Peyer's patch (tissue), 4 donors: ENCODE data around the gene SLX9. TPM values are rescaled to one million over a fixed set of nuclear protein-coding genes. Genes with fewer than 3 reads are reported as not detected.

Source experiments
- DNase-seq, 3 donors: peaks; one replicate each; pipeline ENCODE4 v3.0.0-alpha.2; 2017 to 2019
- H3K27ac ChIP-seq, 4 donors: fragments of 200-600 bp; sonication (generic); one replicate each; pipeline ENCODE4 v1.5.1; 2016 to 2019
- H3K27me3 ChIP-seq, 2 donors: fragments of 200-600 bp; sonication (generic); one replicate each; pipeline ENCODE4 v1.5.1; 2019
- H3K36me3 ChIP-seq, 3 donors: fragments of 200-600 bp; sonication (generic); one replicate each; pipeline ENCODE4 v1.5.1; 2016 to 2019
- H3K4me1 ChIP-seq, 4 donors: fragments of 200-600 bp; sonication (generic); one replicate each; pipeline ENCODE4 v1.5.1; 2016 to 2019
- H3K4me3 ChIP-seq, 4 donors: fragments of 200-600 bp; sonication (generic); 1 replicate in 3 of 4; 2 replicates in 1 of 4; pipeline ENCODE4 v1.5.1; 2016 to 2019; ENCODE audit warnings: mild to moderate bottlenecking in 1 of 4
- H3K9me3 ChIP-seq, 4 donors: fragments of 200-600 bp; sonication (generic); one replicate each; pipeline ENCODE4 v1.5.1; 2016 to 2019; ENCODE audit warnings: mild to moderate bottlenecking in 1 of 4
- POLR2A ChIP-seq, 2 donors: fragments of 450-650 bp; IDR thresholded peaks; one replicate each; pipeline ENCODE4 v1.5.1; 2017; ENCODE audit warnings: antibody characterized with exemption in 2 of 2, mild to moderate bottlenecking in 2 of 2, moderate library complexity in 2 of 2
- total RNA-seq, 4 donors: library from RNA; depleted of rRNA; stranded (reverse); fragments of >200 nt; gene quantifications; one replicate each; pipeline ENCODE4 v1.1.0, GENCODE V29; 2016
- TF ChIP-seq, protein P1 (sequence below), 6 experiments: fragments of 450-650 bp in 4 of 6; fragments of 200-600 bp in 2 of 6; sonication (generic) in 1 of 6; IDR thresholded peaks; one replicate each; pipeline ENCODE4 v1.5.1; 2017 to 2019; ENCODE audit warnings: antibody characterized with exemption in 6 of 6, mild to moderate bottlenecking in 3 of 6, moderate library complexity in 1 of 6

The SLX9 gene
- total RNA-seq, 4 donors from 2014 or later: 7.8 to 10.5 (median 10.0) TPM; not detected in 1

DNA sequence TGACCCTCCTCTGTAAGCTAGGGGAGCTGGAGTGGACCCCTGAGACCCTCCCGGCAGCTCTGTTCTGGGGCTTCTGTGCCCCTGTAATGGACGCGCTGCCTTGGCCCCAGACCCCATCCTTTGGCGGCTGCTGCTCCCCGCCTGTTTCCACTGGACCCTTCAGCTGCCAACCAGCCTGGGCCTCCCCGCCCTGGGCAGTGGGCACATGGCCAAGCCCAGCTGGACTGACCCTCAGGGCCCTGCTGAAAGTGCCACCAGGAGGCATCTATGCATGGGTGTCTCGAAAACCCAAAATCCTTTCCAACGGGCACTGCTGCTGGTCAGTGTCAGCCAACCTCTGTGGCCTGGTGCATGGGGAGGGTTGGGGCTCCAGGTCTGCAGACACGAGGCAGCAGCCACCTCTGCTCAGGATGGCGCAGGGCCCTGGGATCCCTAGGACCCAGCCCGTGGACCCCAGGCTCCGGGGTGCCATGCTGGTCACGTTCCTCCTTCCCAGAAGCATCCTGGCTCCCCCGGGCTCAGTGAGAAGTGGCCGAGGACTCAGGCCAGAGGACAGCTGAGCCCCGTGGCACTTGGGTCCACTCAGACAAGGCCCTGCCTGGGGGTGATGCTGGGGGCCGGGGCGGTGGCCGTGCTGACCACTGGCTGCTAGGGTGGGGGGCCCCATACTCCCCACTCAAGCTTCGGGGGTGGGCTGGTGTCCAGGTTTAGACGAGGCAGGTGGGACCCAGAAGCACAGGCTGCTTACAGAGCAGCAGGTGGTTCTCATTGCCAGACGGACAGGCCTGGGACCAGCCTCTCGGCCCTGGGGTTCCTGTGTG lies 46.9 kb downstream of the SLX9 start:
- Histone ChIP-seq H3K27ac (no peak overlapping the region), H3K36me3 (no peaks in the 10 kb centered on the region), H3K27me3 (no peaks in the 10 kb centered on the region), H3K4me3 (no peak overlapping the region), H3K9me3 (no peaks in the 10 kb centered on the region), H3K4me1 (no peaks in the 10 kb centered on the region)
- TF ChIP-seq, protein P1, sequence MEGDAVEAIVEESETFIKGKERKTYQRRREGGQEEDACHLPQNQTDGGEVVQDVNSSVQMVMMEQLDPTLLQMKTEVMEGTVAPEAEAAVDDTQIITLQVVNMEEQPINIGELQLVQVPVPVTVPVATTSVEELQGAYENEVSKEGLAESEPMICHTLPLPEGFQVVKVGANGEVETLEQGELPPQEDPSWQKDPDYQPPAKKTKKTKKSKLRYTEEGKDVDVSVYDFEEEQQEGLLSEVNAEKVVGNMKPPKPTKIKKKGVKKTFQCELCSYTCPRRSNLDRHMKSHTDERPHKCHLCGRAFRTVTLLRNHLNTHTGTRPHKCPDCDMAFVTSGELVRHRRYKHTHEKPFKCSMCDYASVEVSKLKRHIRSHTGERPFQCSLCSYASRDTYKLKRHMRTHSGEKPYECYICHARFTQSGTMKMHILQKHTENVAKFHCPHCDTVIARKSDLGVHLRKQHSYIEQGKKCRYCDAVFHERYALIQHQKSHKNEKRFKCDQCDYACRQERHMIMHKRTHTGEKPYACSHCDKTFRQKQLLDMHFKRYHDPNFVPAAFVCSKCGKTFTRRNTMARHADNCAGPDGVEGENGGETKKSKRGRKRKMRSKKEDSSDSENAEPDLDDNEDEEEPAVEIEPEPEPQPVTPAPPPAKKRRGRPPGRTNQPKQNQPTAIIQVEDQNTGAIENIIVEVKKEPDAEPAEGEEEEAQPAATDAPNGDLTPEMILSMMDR (IDR thresholded peaks at IDR 0.05): no peak
- TF ChIP-seq POLR2A (IDR thresholded peaks at IDR 0.05): no peak
- no peak for DNase-seq

DNA sequence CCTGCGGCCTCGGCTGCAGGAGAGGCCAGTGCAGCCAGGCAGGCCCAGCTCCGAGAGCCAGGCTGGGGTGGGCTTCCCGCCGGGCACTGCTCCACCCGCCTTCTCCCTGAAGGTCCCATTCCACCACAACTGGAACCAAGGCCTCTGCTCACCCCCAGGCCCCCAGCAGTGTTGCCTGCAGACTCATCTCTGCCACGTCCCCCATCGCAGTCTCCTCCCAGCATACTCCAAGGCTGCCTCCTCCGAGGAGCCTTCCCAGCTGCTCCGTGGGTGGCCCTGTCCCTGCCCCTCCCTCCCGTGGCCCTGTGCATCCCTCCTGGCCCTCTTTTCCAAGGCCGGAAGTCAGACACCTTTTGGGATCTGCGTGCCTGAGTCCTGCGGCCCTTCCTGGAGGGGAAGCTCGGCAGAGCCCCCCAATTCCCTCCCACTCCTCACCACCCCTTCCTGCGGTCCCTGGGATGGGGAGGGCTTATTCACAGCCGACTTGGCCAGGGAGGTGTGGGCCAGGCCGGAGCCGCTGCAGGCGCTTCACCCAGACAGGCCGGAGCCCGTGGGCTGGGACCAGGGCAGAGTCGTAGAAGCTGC lies 47.6 kb downstream of the SLX9 start:
- H3K4me3 ChIP-seq: no peak overlapping the region
- H3K27me3 ChIP-seq: no peaks in the 10 kb centered on the region
- DNase-seq: no peak
- H3K27ac ChIP-seq: no peak overlapping the region
- peaks cover 0 to 3% (median 0%) of the 10 kb centered on the region in 4 donors for H3K4me1 ChIP-seq
- no peaks in the 10 kb centered on the region for H3K36me3 ChIP-seq
- no peaks in the 10 kb centered on the region for H3K9me3 ChIP-seq
- TF ChIP-seq, protein P1 (IDR thresholded peaks at IDR 0.05): no peak
- no peak for TF ChIP-seq POLR2A (IDR thresholded peaks at IDR 0.05)

DNA sequence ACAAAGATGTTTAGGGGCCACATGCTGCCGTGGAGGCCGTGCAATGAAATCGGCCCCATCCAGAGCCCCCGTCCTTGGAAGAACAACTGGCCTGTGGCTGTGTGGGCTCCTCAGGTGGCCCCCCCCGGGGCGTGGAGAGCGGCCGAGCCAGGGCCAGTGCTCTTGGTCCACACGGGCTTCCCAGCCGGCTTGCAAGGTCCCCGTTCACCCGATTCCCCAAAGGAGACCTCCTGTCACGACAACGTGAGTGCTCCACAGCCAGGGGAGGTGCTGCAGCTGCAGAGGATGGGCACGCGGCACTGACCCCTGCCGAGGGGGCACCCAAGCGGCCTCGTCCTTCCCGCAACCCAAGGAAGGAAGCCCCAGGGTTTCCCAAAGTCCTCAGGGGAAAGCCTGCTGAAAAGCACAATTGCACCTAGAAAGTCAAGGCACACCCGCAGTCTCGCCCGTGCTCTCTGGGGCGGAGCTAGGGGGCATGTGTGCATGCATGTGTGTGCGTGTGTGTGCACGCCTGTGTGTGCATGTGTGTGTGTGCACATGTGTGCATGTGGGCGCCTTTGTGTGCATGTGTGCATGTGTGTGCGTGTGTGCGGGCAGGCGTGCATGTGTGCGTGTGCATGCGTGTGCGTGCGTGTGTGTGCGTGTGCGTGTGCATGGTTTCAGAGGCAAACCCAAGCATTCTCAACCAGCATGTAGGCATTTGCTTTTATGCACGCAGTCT lies 48.2 kb downstream of the SLX9 start:
- H3K27ac ChIP-seq: no peak overlapping the region
- DNase-seq: no peak

DNA sequence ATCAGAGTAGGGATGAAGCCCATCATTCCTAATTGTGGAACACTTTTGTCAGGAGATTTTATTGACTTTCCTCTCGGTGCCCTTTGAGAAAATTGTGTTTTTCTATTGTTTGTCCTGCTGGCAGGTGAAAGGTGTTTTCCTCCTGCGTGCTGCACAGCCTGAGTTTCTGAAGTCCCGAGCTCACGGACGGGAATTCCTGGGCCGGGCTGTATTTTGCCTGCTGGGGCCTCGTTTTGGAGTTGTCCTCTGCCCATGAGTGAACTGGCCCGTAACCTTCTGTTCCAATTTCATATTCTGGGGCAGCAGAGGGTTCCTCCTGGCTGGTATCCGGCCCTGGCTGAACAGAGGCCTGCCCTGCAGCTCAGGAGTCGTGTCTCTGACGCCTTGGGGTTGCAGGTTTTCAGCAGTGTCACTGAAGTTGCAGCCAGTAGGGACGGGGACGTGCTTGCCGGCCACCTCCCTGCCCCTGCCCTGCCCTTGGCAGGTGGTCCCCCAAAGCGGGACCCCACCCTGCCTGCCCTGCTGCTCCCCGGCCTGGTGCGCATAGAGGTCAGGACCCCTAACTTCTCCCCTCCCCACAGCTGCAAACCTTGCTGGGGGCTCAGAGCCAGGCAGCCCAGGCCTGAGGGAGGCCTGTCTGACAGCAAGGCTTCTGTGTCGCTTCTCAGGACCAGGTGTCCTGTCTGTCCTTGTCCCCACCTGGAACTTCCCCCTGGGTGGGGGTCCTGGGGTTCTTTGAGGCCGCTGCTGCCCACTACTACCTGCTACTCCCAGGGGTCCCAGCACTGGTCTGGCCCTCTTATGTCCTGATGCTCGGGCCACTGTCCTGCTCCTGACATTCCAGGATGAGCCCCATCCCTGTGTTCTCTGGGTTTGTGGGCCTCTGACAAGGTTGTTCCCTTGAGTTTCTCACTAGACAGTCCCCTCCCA lies 49.0 kb downstream of the SLX9 start:
- Histone ChIP-seq H3K27ac (no peak overlapping the region), H3K4me1 (peaks cover 0 to 8% (median 0%) of the 10 kb centered on the region in 4 donors), H3K27me3 (no peaks in the 10 kb centered on the region), H3K4me3 (no peak overlapping the region), H3K9me3 (no peaks in the 10 kb centered on the region), H3K36me3 (no peaks in the 10 kb centered on the region)
- TF ChIP-seq POLR2A (IDR thresholded peaks at IDR 0.05): no peak
- TF ChIP-seq, protein P1 (IDR thresholded peaks at IDR 0.05): no peak
- no peak for DNase-seq

More for the DNA sequence above, 48.2 kb downstream of the SLX9 start:
- TF ChIP-seq, protein P1 (IDR thresholded peaks at IDR 0.05): no peak
- no peak for TF ChIP-seq POLR2A (IDR thresholded peaks at IDR 0.05)
- H3K9me3 ChIP-seq: no peaks in the 10 kb centered on the region
- H3K4me3 ChIP-seq: no peak overlapping the region
- no peaks in the 10 kb centered on the region for H3K36me3 ChIP-seq
- no peaks in the 10 kb centered on the region for H3K27me3 ChIP-seq
- peaks cover 0 to 3% (median 0%) of the 10 kb centered on the region in 4 donors for H3K4me1 ChIP-seq

DNA sequence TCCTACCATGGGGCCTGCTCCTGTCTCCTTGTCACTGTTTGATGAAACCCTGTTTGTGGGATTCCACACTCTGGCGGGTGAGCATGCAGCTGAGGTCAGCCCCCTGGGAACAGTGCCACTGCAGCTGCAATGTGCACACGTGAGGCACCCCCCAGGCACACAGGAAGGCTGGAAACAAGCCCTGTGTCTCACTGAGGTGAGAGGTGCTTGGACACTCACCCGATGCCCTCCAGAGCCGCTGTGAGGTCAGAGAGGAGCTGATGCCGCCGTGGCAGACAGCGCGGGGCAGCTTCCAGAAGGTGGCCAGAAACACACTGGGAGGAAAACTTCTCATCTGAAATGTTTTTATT lies 49.7 kb downstream of the SLX9 start:
- peak overlapping the region in 1 of 4 donors; percentile 50 for H3K27ac ChIP-seq
- no peak for DNase-seq
- peaks cover 0 to 11% (median 0%) of the 10 kb centered on the region in 4 donors for H3K4me1 ChIP-seq
- H3K9me3 ChIP-seq: no peaks in the 10 kb centered on the region
- H3K36me3 ChIP-seq: no peaks in the 10 kb centered on the region
- no peaks in the 10 kb centered on the region for H3K27me3 ChIP-seq
- no peak overlapping the region for H3K4me3 ChIP-seq
- no peak for TF ChIP-seq POLR2A (IDR thresholded peaks at IDR 0.05)
- TF ChIP-seq, protein P1 (IDR thresholded peaks at IDR 0.05): no peak
